CD14-positive monocyte (primary cell): ENCODE results near the gene TXNIP. TPM values are rescaled to one million over a fixed set of nuclear protein-coding genes. Genes with fewer than 3 reads are reported as not detected.

Experiments used
- DNase-seq, 3 donors: peaks; one replicate each; pipeline ENCODE4 v3.0.0-alpha.2; 2011 to 2022
- H2AFZ ChIP-seq: 2 replicates; pipeline ENCODE4 v1.6.0; 2012; ENCODE audit warnings: mild to moderate bottlenecking, low read depth, low read length, inconsistent platforms; ENCODE audit not compliant: insufficient read depth, poor library complexity, severe bottlenecking
- H3K27ac ChIP-seq, 2 donors: 1 replicate in 1 of 2; 2 replicates in 1 of 2; pipeline ENCODE4 v1.5.1; 2012 to 2013; ENCODE audit warnings: low read length in 2 of 2, control low read depth in 1 of 2, inconsistent platforms in 1 of 2, low read depth in 1 of 2, mild to moderate bottlenecking in 1 of 2
- H3K27me3 ChIP-seq, 2 donors: one replicate each; pipeline versions ENCODE4 v1.6.0 to v1.6.1; 2011 to 2013; ENCODE audit warnings: low read length in 2 of 2; ENCODE audit not compliant: control insufficient read depth in 2 of 2, insufficient read depth in 2 of 2
- H3K36me3 ChIP-seq, 2 donors: replicated peaks in 1 of 2; 1 replicate in 1 of 2; 2 replicates in 1 of 2; pipeline versions ENCODE4 v1.5.1 to v1.6.1; 2012 to 2013; ENCODE audit warnings: low read length in 2 of 2, control low read depth in 1 of 2, inconsistent platforms in 1 of 2, mild to moderate bottlenecking in 1 of 2; ENCODE audit not compliant: insufficient read depth in 2 of 2, control insufficient read depth in 1 of 2
- H3K4me1 ChIP-seq, 2 donors: 1 replicate in 1 of 2; 2 replicates in 1 of 2; pipeline versions ENCODE4 v1.5.1 to v1.6.1; 2012 to 2013; ENCODE audit warnings: low read length in 2 of 2, control low read depth in 1 of 2, inconsistent platforms in 1 of 2, mild to moderate bottlenecking in 1 of 2, moderate library complexity in 1 of 2; ENCODE audit not compliant: insufficient read depth in 2 of 2, control insufficient read depth in 1 of 2
- H3K4me2 ChIP-seq: replicated peaks from 2 replicates; pipeline ENCODE3; 2012; ENCODE audit warnings: low read length, moderate library complexity, mild to moderate bottlenecking; ENCODE audit not compliant: poor library complexity, severe bottlenecking; ENCODE audit errors: extremely low read depth
- H3K4me3 ChIP-seq, 3 experiments: fragments of 200-600 bp in 1 of 3; sonication (generic) in 1 of 3; replicated peaks in 1 of 3; 1 replicate in 2 of 3; 2 replicates in 1 of 3; pipeline ENCODE4 v1.5.1; 2011 to 2013; ENCODE audit warnings: low read length in 3 of 3, mild to moderate bottlenecking in 3 of 3, control low read depth in 2 of 3, low read depth in 2 of 3, inconsistent platforms in 1 of 3, moderate library complexity in 1 of 3
- H3K79me2 ChIP-seq: 2 replicates; pipeline ENCODE4 v1.6.0; 2012; ENCODE audit warnings: mild to moderate bottlenecking, control low read depth, inconsistent platforms, low read length, moderate library complexity; ENCODE audit not compliant: insufficient read depth
- H3K9ac ChIP-seq: 2 replicates; pipeline ENCODE4 v1.6.0; 2017; ENCODE audit warnings: low read length, mild to moderate bottlenecking; ENCODE audit not compliant: insufficient read depth, poor library complexity, severe bottlenecking
- H3K9me3 ChIP-seq, 2 donors: replicated peaks in 1 of 2; 1 replicate in 1 of 2; 2 replicates in 1 of 2; pipeline versions ENCODE4 v1.5.1 to v1.6.1; 2012 to 2013; ENCODE audit warnings: low read length in 2 of 2, control low read depth in 1 of 2; ENCODE audit not compliant: control insufficient read depth in 1 of 2, insufficient read depth in 1 of 2
- H4K20me1 ChIP-seq: 2 replicates; pipeline ENCODE4 v1.6.0; 2012; ENCODE audit warnings: mild to moderate bottlenecking, low read length, control low read depth, moderate library complexity; ENCODE audit not compliant: insufficient read depth
- H3K27ac Mint-ChIP-seq, 7 donors: one replicate each; pipeline ENCODE4 v1.8.0; 2020; ENCODE audit warnings: mild to moderate bottlenecking in 7 of 7, mixed read lengths in 7 of 7, moderate library complexity in 6 of 7, inconsistent platforms in 2 of 7
- H3K27me3 Mint-ChIP-seq, 3 donors: one replicate each; pipeline ENCODE4 v1.8.0; 2021 to 2022; ENCODE audit warnings: low read depth in 3 of 3, mild to moderate bottlenecking in 3 of 3, mixed read lengths in 3 of 3, moderate library complexity in 3 of 3, inconsistent platforms in 1 of 3
- H3K36me3 Mint-ChIP-seq, 2 donors: one replicate each; pipeline ENCODE4 v1.8.0; 2020; ENCODE audit warnings: mixed read lengths in 2 of 2, inconsistent platforms in 1 of 2, mild to moderate bottlenecking in 1 of 2
- H3K4me1 Mint-ChIP-seq: one replicate; pipeline ENCODE4 v1.8.0; 2020; ENCODE audit warnings: mild to moderate bottlenecking, mixed read lengths
- H3K4me3 Mint-ChIP-seq, 2 donors: one replicate each; pipeline ENCODE4 v1.8.0; 2020; ENCODE audit warnings: mild to moderate bottlenecking in 2 of 2, mixed read lengths in 2 of 2, moderate library complexity in 1 of 2
- H3K9me3 Mint-ChIP-seq, 7 donors: one replicate each; pipeline ENCODE4 v1.8.0; 2020 to 2022; ENCODE audit warnings: mixed read lengths in 7 of 7, mild to moderate bottlenecking in 6 of 7, moderate library complexity in 6 of 7, inconsistent platforms in 2 of 7
- CTCF ChIP-seq: fragments of 200-600 bp; IDR thresholded peaks from one replicate; pipeline ENCODE4 v1.8.0; 2022; ENCODE audit warnings: antibody characterized with exemption, mild to moderate bottlenecking
- WGBS: methylation state at CpG from one replicate; pipeline ENCODE4 v1.1.5; 2013; ENCODE audit warnings: missing lambda C conversion rate; ENCODE audit not compliant: insufficient coverage; 5-methylcytosine and 5-hydroxymethylcytosine counted together
- intact Hi-C, 2 donors: fragments of 100-400 bp; cut with micrococcal nuclease; formaldehyde crosslinking; loops; one replicate each; pipeline versions ENCODE4 v1.15.0 to v1.15.1; 2023
- polyA plus RNA-seq, 3 donors: library from polyadenylated mRNA; depleted of rRNA in 1 of 3; unstranded in 2 of 3; stranded (reverse) in 1 of 3; fragments of 300-500 nt in 2 of 3; fragments of >200 nt in 1 of 3; fragmentation: Illumina TruSeq in 2 of 3; gene quantifications; 1 replicate in 2 of 3; 2 replicates in 1 of 3; pipeline ENCODE4 v1.2.3, GENCODE V29; 2012 to 2021

The TXNIP gene
- polyA plus RNA-seq, 3 donors = 640 to 3,778 (median 844) TPM

GRCh38 chr1:145959957-145960467, 36.4 kb downstream of the TXNIP start:
- Mint-ChIP-seq H3K9me3 (peaks cover 0 to 8% (median 0%) of the 10 kb centered on the region in 7 donors), H3K36me3 (peaks cover 3 to 4% of the 10 kb centered on the region in 2 donors), H3K27me3 (peaks cover 30 to 37% (median 31%) of the 10 kb centered on the region in 3 donors), H3K4me1 (peaks cover 87% of the 10 kb centered on the region), H3K27ac (peak overlapping the region in 1 of 7 donors; percentile 50), H3K4me3 (peak overlapping the region; percentile 91 to 97)
- Histone ChIP-seq H3K9me3 (no peaks in the 10 kb centered on the region), H3K36me3 (no peaks in the 10 kb centered on the region), H3K9ac (no peak overlapping the region), H4K20me1 (peaks cover 3% of the 10 kb centered on the region), H3K27ac (no peak overlapping the region), H3K27me3 (peaks cover 6 to 31% of the 10 kb centered on the region in 2 donors), H3K79me2 (peaks cover 21% of the 10 kb centered on the region), H3K4me2 (peak overlapping the region; percentile 91), H3K4me3 (peak overlapping the region; percentile 53 to 87 (median 71)), H2AFZ (peak overlapping the region; percentile 90), H3K4me1 (peaks cover 72 to 86% of the 10 kb centered on the region in 2 donors)
- TF ChIP-seq CTCF = no peak
- intact Hi-C loops = loop anchor here (5.0 to 10.0 kb wide), 3 partner anchors 37 to 95 kb away; partner anchors contain the start of genes PEX11B (in 1 of the 2) and TXNIP (in 1 of the 2)
- DNase-seq = no peak
- 2% methylated on average over 10 of the region's 12 CpGs for WGBS

- Histone ChIP-seq H3K4me1 (peaks cover 70 to 83% of the 10 kb centered on the region in 2 donors), H3K4me2 (peak overlapping the region; percentile 91), H3K27ac (no peak overlapping the region), H3K79me2 (peaks cover 26% of the 10 kb centered on the region), H4K20me1 (peaks cover 3% of the 10 kb centered on the region), H3K36me3 (no peaks in the 10 kb centered on the region), H3K9me3 (no peaks in the 10 kb centered on the region), H3K27me3 (peaks cover 6 to 31% of the 10 kb centered on the region in 2 donors), H3K4me3 (peak overlapping the region in 1 of 3 experiments; percentile 87), H3K9ac (no peak overlapping the region), H2AFZ (no peak overlapping the region)
- peaks cover 3 to 4% of the 10 kb centered on the region in 2 donors for H3K36me3 Mint-ChIP-seq
- peaks cover 30 to 37% (median 31%) of the 10 kb centered on the region in 3 donors for H3K27me3 Mint-ChIP-seq
- peaks cover 89% of the 10 kb centered on the region for H3K4me1 Mint-ChIP-seq
- H3K27ac Mint-ChIP-seq = peak overlapping the region in 1 of 7 donors; percentile 51
- no peak for TF ChIP-seq CTCF
- intact Hi-C loops = no loop called here
- H3K4me3 Mint-ChIP-seq = peak overlapping the region in 1 of 2 donors; percentile 97
- DNase-seq = peak in 1 of 3 donors; percentile 12
- H3K9me3 Mint-ChIP-seq = peaks cover 0 to 8% (median 0%) of the 10 kb centered on the region in 7 donors
Observed at GRCh38 chr1:145959333-145959732, 37.0 kb downstream of the TXNIP start.
